HEK293T (cell line): ENCODE measurements around the gene ASIC5.

Source experiments
- BHLHE40 ChIP-seq: fragments of 450-650 bp; IDR thresholded peaks from 2 replicates; pipeline ENCODE4 v1.6.1; 2016; ENCODE audit warnings: mild to moderate bottlenecking, moderate library complexity, borderline replicate concordance
- FOXA1 ChIP-seq: fragments of 450-650 bp; IDR thresholded peaks from 2 replicates; pipeline ENCODE4 v1.6.1; 2016; ENCODE audit warnings: mild to moderate bottlenecking
- HDGF ChIP-seq: fragments of 450-650 bp; IDR thresholded peaks from 2 replicates; pipeline ENCODE4 v1.6.1; 2017; ENCODE audit warnings: antibody characterized with exemption, borderline replicate concordance

DNA sequence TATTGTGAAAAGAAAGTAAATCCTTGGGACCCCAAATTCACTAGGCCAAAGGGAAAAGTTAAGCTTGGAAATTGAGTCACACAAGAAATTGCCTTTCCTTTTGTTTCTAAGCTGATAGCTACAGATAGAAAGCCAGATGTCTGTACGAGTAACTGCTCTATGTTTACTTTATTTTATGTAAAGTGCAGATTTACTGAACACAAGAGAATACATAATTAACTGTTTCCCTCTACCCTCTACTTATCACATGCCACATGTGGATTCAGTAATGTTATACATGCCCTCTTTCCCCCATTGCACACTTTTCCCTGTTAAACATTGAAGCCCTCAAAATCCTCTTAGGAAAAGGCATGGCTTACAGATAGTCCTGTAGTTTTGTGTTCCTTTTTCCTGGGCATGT is 21.0 kb upstream of the ASIC5 start:
- TF ChIP-seq BHLHE40 (no peak), HDGF (no peak), FOXA1 (no peak)
